A549 (cell line): ENCODE data around the gene MT1A. TPM values are rescaled to one million over a fixed set of nuclear protein-coding genes. Genes with fewer than 3 reads are reported as not detected.

Experiments used
- ATOH8 ChIP-seq: fragments of 250-450 bp; sonication (Bioruptor Pico); IDR thresholded peaks from 2 replicates; pipeline ENCODE4 v1.5.0; 2020; ENCODE audit warnings: low read depth, mild to moderate bottlenecking, moderate library complexity
- CBX2 ChIP-seq: fragments of 200-600 bp; sonication (generic); IDR thresholded peaks from 2 replicates; pipeline ENCODE4 v1.6.1; 2016; ENCODE audit warnings: low read depth, mild to moderate bottlenecking, borderline replicate concordance
- CBX8 ChIP-seq: fragments of 200-600 bp; sonication (generic); IDR thresholded peaks from 2 replicates; pipeline ENCODE4 v1.6.1; 2016
- CHD4 ChIP-seq: fragments of 200-600 bp; sonication (generic); IDR thresholded peaks from 2 replicates; pipeline ENCODE4 v1.6.1; 2016; ENCODE audit warnings: antibody characterized with exemption, mild to moderate bottlenecking, borderline replicate concordance
- CTCF ChIP-seq: fragments of >200 bp; sonication (Bioruptor Twin); formaldehyde crosslinking; IDR thresholded peaks from 3 replicates; pipeline ENCODE4 v1.5.1; 2016
- EHF ChIP-seq: fragments of 250-450 bp; sonication (Bioruptor Pico); IDR thresholded peaks from 2 replicates; pipeline ENCODE4 v1.5.0; 2020; ENCODE audit warnings: mild to moderate bottlenecking
- ESRRA ChIP-seq: fragments of 150-350 bp; IDR thresholded peaks from 2 replicates; pipeline ENCODE4 v1.6.1; 2014; ENCODE audit warnings: mild to moderate bottlenecking, low read length, borderline replicate concordance
- FOSB ChIP-seq: fragments of 250-450 bp; sonication (Bioruptor Pico); IDR thresholded peaks from 2 replicates; pipeline ENCODE4 v1.5.0; 2020; ENCODE audit warnings: mild to moderate bottlenecking, moderate library complexity
- HOXA7 ChIP-seq: fragments of 250-450 bp; sonication (Bioruptor Pico); IDR thresholded peaks from 2 replicates; pipeline ENCODE4 v1.5.0; 2020; ENCODE audit warnings: mild to moderate bottlenecking, moderate library complexity
- HOXB13 ChIP-seq: fragments of 250-450 bp; sonication (Bioruptor Pico); IDR thresholded peaks from 2 replicates; pipeline ENCODE4 v1.5.0; 2020; ENCODE audit warnings: low read depth, mild to moderate bottlenecking, moderate library complexity
- HOXB5 ChIP-seq: fragments of 250-450 bp; sonication (Bioruptor Pico); IDR thresholded peaks from 2 replicates; pipeline ENCODE4 v1.5.0; 2020; ENCODE audit warnings: mild to moderate bottlenecking, moderate library complexity
- JUNB ChIP-seq: fragments of >200 bp; sonication (Bioruptor Twin); formaldehyde crosslinking; IDR thresholded peaks from 2 replicates; pipeline ENCODE4 v1.6.1; 2016
- KDM1A ChIP-seq: fragments of 200-600 bp; sonication (generic); IDR thresholded peaks from 2 replicates; pipeline ENCODE4 v1.6.1; 2016; ENCODE audit warnings: low read depth, mild to moderate bottlenecking
- MAFK ChIP-seq: fragments of 450-650 bp; IDR thresholded peaks from 2 replicates; pipeline ENCODE4 v1.6.1; 2014; ENCODE audit not compliant: partially characterized antibody
- MAZ ChIP-seq: fragments of 150-350 bp; IDR thresholded peaks from 2 replicates; pipeline ENCODE4 v1.6.1; 2014; ENCODE audit warnings: antibody characterized with exemption, low read depth, low read length, borderline replicate concordance
- MYC ChIP-seq: IDR thresholded peaks from 2 replicates; pipeline ENCODE4 v1.6.1; 2012; ENCODE audit warnings: mild to moderate bottlenecking, inconsistent platforms, low read length, improper control_type of control experiment, borderline replicate concordance
- NFE2L2 ChIP-seq: fragments of 150-350 bp; conservative IDR thresholded peaks from 2 replicates; pipeline ENCODE4 v1.6.1; 2014; ENCODE audit warnings: low read length
- PBX3 ChIP-seq: IDR thresholded peaks from 2 replicates; pipeline ENCODE4 v1.6.1; 2012
- PHF8 ChIP-seq: fragments of 200-600 bp; sonication (generic); IDR thresholded peaks from 2 replicates; pipeline ENCODE4 v1.6.1; 2016; ENCODE audit warnings: low read depth, mild to moderate bottlenecking, antibody characterized with exemption, moderate library complexity, borderline replicate concordance
- RAD21 ChIP-seq, 2 experiments: fragments of >200 bp in 1 of 2; sonication (Bioruptor Twin) in 1 of 2; formaldehyde crosslinking in 1 of 2; IDR thresholded peaks in 1 of 2; conservative IDR thresholded peaks in 1 of 2; 2 replicates in 1 of 2; 3 replicates in 1 of 2; pipeline ENCODE4 v1.6.1; 2012 to 2018; ENCODE audit warnings: inconsistent platforms in 1 of 2
- RCOR1 ChIP-seq: fragments of 150-350 bp; IDR thresholded peaks from 2 replicates; pipeline ENCODE4 v1.6.1; 2014; ENCODE audit warnings: antibody characterized with exemption, low read length, low read depth
- REST ChIP-seq: fragments of 200-600 bp; sonication (generic); IDR thresholded peaks from 2 replicates; pipeline ENCODE4 v1.6.1; 2016; ENCODE audit warnings: antibody characterized with exemption, mild to moderate bottlenecking, moderate library complexity
- RFX5 ChIP-seq: fragments of 450-650 bp; IDR thresholded peaks from 2 replicates; pipeline ENCODE4 v1.7.1; 2014; ENCODE audit warnings: antibody characterized with exemption, mild to moderate bottlenecking, moderate library complexity
- SMC3 ChIP-seq: fragments of >200 bp; sonication (Bioruptor Twin); formaldehyde crosslinking; IDR thresholded peaks from 3 replicates; pipeline ENCODE4 v1.6.1; 2018; ENCODE audit warnings: inconsistent platforms
- TFCP2L1 ChIP-seq: fragments of 250-450 bp; sonication (Bioruptor Pico); IDR thresholded peaks from 2 replicates; pipeline ENCODE4 v1.5.0; 2021; ENCODE audit warnings: mild to moderate bottlenecking
- TP53 ChIP-seq: fragments of 250-450 bp; sonication (Bioruptor Pico); IDR thresholded peaks from 2 replicates; pipeline ENCODE4 v1.5.0; 2021; ENCODE audit warnings: mild to moderate bottlenecking, moderate library complexity
- ZFP36 ChIP-seq: fragments of 450-650 bp; IDR thresholded peaks from 2 replicates; pipeline ENCODE4 v1.6.1; 2014; ENCODE audit warnings: borderline replicate concordance; ENCODE audit not compliant: partially characterized antibody
- ZSCAN20 ChIP-seq: fragments of 250-450 bp; sonication (Bioruptor Pico); IDR thresholded peaks from 2 replicates; pipeline ENCODE4 v1.8.0; 2022; ENCODE audit warnings: mild to moderate bottlenecking, moderate library complexity
- polyA plus RNA-seq, 4 experiments: library from polyadenylated mRNA; depleted of rRNA in 3 of 4; stranded (reverse); fragments of >200 nt; fragmentation: RNase III in 1 of 4; extraction: RNeasy Plus Mini Kit Qiagen cat#74134 plus additional on column Dnase treatment in 1 of 4; gene quantifications; 2 replicates in 3 of 4; 3 replicates in 1 of 4; pipeline ENCODE4 v1.2.3, GENCODE V29; 2011 to 2017

MT1A gene
- polyA plus RNA-seq, 2 of the 4 experiments (the other 2 are of a cell fraction), result 5.3 to 12.8 TPM

- no peak for TF ChIP-seq HOXA7 (CRISPR knock-in tag)
- no peak for TF ChIP-seq MAFK
- no peak for TF ChIP-seq HOXB13 (CRISPR knock-in tag)
- TF ChIP-seq REST, result no peak
- no peak for TF ChIP-seq MYC
- TF ChIP-seq CTCF, result peak; percentile 51
- TF ChIP-seq ATOH8 (CRISPR knock-in tag), result no peak
- TF ChIP-seq PBX3, result no peak
- no peak for TF ChIP-seq ZFP36
- no peak for TF ChIP-seq MAZ
- no peak for TF ChIP-seq HOXB5 (CRISPR knock-in tag)
- TF ChIP-seq KDM1A, result no peak
- no peak for TF ChIP-seq PHF8
- no peak for TF ChIP-seq CBX2
- TF ChIP-seq RCOR1, result no peak
- TF ChIP-seq ESRRA, result no peak
- peak; percentile 60 to 67 for TF ChIP-seq RAD21 (conservative IDR thresholded peaks at IDR 0.05 in 1 of 2, IDR thresholded peaks at IDR 0.05 in 1 of 2)
- no peak for TF ChIP-seq NFE2L2
- no peak for TF ChIP-seq FOSB (CRISPR knock-in tag)
- 0 out of 2 replicates have a peak, but pooled peaks have one; percentile 40 for TF ChIP-seq TFCP2L1 (CRISPR knock-in tag)
- TF ChIP-seq EHF (CRISPR knock-in tag), result no peak
- TF ChIP-seq RFX5, result no peak
- TF ChIP-seq ZSCAN20, result no peak
- TF ChIP-seq JUNB, result no peak
- TF ChIP-seq SMC3, result peak; percentile 58
- no peak for TF ChIP-seq CHD4
- no peak for TF ChIP-seq TP53 (CRISPR knock-in tag)
- TF ChIP-seq CBX8, result no peak
- TF ChIP-seq, all 56 proteins: peak for 7
Observed at GRCh38 chr16:56643080-56643778, 4.8 kb downstream of the MT1A start (continued).
